IMR-90 (cell line): ENCODE data around the gene ADCY5. TPM values are rescaled to one million over a fixed set of nuclear protein-coding genes. Genes with fewer than 3 reads are reported as not detected.

ENCODE experiments used
- ATAC-seq: fragments of 200-7000 bp; cut with Tn5 transposase; 2 replicates; pipeline ENCODE4 v1.9.1; 2020; ENCODE audit warnings: low read depth, mild to moderate bottlenecking, moderate library complexity
- BruUV-seq: library from RNA; stranded (reverse); fragments of 400-500 nt; replicated peaks from 2 replicates; lab custom pipeline; 2021; lab: Mats Ljungman, UMichigan
- CTCF ChIA-PET: fragments of 300-600 bp; formaldehyde crosslinking; extraction: SDS; loops from one replicate; lab custom pipeline; 2021; ENCODE audit warnings: antibody characterized with exemption; lab: Yijun Ruan, JAX
- POLR2A ChIA-PET: fragments of 300-600 bp; sonication (Branson Sonifier 250); formaldehyde crosslinking; loops from one replicate; lab custom pipeline; 2022; ENCODE audit warnings: antibody characterized with exemption; ENCODE audit not compliant: unreplicated experiment; lab: Charles Lee
- DNase-seq: peaks from one replicate; pipeline ENCODE4 v3.0.0; 2013
- H2AFZ ChIP-seq: replicated peaks from 2 replicates; pipeline ENCODE3; 2013; ENCODE audit warnings: low read length, mild to moderate bottlenecking; ENCODE audit not compliant: poor library complexity
- H2AK5ac ChIP-seq: 2 replicates; pipeline ENCODE4 v1.6.1; 2013; ENCODE audit warnings: low read depth, low read length, inconsistent platforms
- H2AK9ac ChIP-seq: replicated peaks from 2 replicates; pipeline ENCODE3; 2013; ENCODE audit warnings: mild to moderate bottlenecking, low read depth, low read length, moderate library complexity; ENCODE audit not compliant: poor library complexity
- H2BK120ac ChIP-seq: 2 replicates; pipeline ENCODE4 v1.6.1; 2013; ENCODE audit warnings: low read depth, low read length, inconsistent platforms
- H2BK15ac ChIP-seq: 3 replicates; pipeline ENCODE4 v1.6.1; 2013; ENCODE audit warnings: low read depth, low read length, inconsistent platforms
- H2BK20ac ChIP-seq: 2 replicates; pipeline ENCODE4 v1.6.1; 2013; ENCODE audit warnings: low read depth, mild to moderate bottlenecking, inconsistent platforms, low read length, moderate library complexity
- H2BK5ac ChIP-seq: 2 replicates; pipeline ENCODE4 v1.6.1; 2013; ENCODE audit warnings: mild to moderate bottlenecking, low read depth, low read length, inconsistent platforms; ENCODE audit not compliant: poor library complexity, severe bottlenecking
- H3K14ac ChIP-seq: replicated peaks from 2 replicates; pipeline ENCODE4 v1.6.1; 2013; ENCODE audit warnings: low read depth, low read length, inconsistent platforms
- H3K18ac ChIP-seq: 2 replicates; pipeline ENCODE4 v1.6.1; 2013; ENCODE audit warnings: low read depth, low read length, control low read depth
- H3K23ac ChIP-seq: 2 replicates; pipeline ENCODE4 v1.6.1; 2013; ENCODE audit warnings: low read depth, low read length, inconsistent platforms
- H3K27ac ChIP-seq: 2 replicates; pipeline ENCODE4 v1.5.1; 2013; ENCODE audit warnings: mild to moderate bottlenecking, control low read depth, low read length; ENCODE audit not compliant: insufficient read depth
- H3K27me3 ChIP-seq: 2 replicates; pipeline ENCODE4 v1.6.1; 2013; ENCODE audit warnings: low read length; ENCODE audit not compliant: control insufficient read depth, insufficient read depth
- H3K36me3 ChIP-seq: 2 replicates; pipeline ENCODE4 v1.6.1; 2013; ENCODE audit warnings: low read length, mixed read lengths; ENCODE audit not compliant: control insufficient read depth, insufficient read depth
- H3K4ac ChIP-seq: 2 replicates; pipeline ENCODE4 v1.6.1; 2013; ENCODE audit warnings: low read depth, low read length, inconsistent platforms
- H3K4me1 ChIP-seq: 2 replicates; pipeline ENCODE4 v1.6.1; 2013; ENCODE audit warnings: low read length, mixed read lengths; ENCODE audit not compliant: control insufficient read depth, insufficient read depth
- H3K4me2 ChIP-seq: 2 replicates; pipeline ENCODE4 v1.6.1; 2013; ENCODE audit warnings: low read depth, mild to moderate bottlenecking, control low read depth, low read length, moderate library complexity
- H3K4me3 ChIP-seq: 2 replicates; pipeline ENCODE4 v1.5.1; 2013; ENCODE audit warnings: low read depth, mild to moderate bottlenecking, control low read depth, low read length, moderate library complexity; ENCODE audit not compliant: insufficient read depth
- H3K56ac ChIP-seq: 2 replicates; pipeline ENCODE4 v1.6.1; 2013; ENCODE audit warnings: low read length, inconsistent platforms; ENCODE audit not compliant: insufficient read depth; ENCODE audit errors: extremely low read depth
- H3K79me1 ChIP-seq, 2 experiments: 2 replicates each; pipeline ENCODE4 v1.6.1; 2013; ENCODE audit warnings: low read length in 2 of 2, inconsistent platforms in 1 of 2, low read depth in 1 of 2
- H3K9ac ChIP-seq: 2 replicates; pipeline ENCODE4 v1.6.1; 2013; ENCODE audit warnings: low read depth, low read length, control low read depth
- H3K9me1 ChIP-seq: 2 replicates; pipeline ENCODE4 v1.6.1; 2013; ENCODE audit warnings: low read length, inconsistent platforms; ENCODE audit not compliant: insufficient read depth
- H3K9me3 ChIP-seq: 2 replicates; pipeline ENCODE4 v1.6.1; 2013; ENCODE audit warnings: low read length; ENCODE audit not compliant: control insufficient read depth, insufficient read depth
- H4K20me1 ChIP-seq: 2 replicates; pipeline ENCODE4 v1.6.1; 2013; ENCODE audit warnings: low read length, inconsistent platforms; ENCODE audit not compliant: insufficient read depth
- H4K5ac ChIP-seq: 2 replicates; pipeline ENCODE4 v1.6.1; 2013; ENCODE audit warnings: mild to moderate bottlenecking, low read depth, low read length, control low read depth
- H4K8ac ChIP-seq, 2 experiments: 2 replicates each; pipeline ENCODE4 v1.6.1; 2013; ENCODE audit warnings: low read depth in 2 of 2, low read length in 2 of 2, control low read depth in 1 of 2, inconsistent platforms in 1 of 2
- H4K91ac ChIP-seq: 2 replicates; pipeline ENCODE4 v1.6.1; 2013; ENCODE audit warnings: low read depth, low read length, inconsistent platforms; ENCODE audit not compliant: insufficient read depth
- CHD1 ChIP-seq: IDR thresholded peaks from 2 replicates; pipeline ENCODE4 v1.6.1; 2012; ENCODE audit warnings: low read depth, low read length, improper control_type of control experiment
- FOS ChIP-seq: fragments of 150-350 bp; IDR thresholded peaks from 2 replicates; pipeline ENCODE4 v1.6.1; 2016; ENCODE audit warnings: low read depth, low read length
- MAZ ChIP-seq: IDR thresholded peaks from 2 replicates; pipeline ENCODE4 v1.6.1; 2012; ENCODE audit warnings: low read depth, mild to moderate bottlenecking, low read length, improper control_type of control experiment, moderate library complexity, borderline replicate concordance
- MXI1 ChIP-seq: IDR thresholded peaks from 2 replicates; pipeline ENCODE4 v1.6.1; 2012; ENCODE audit warnings: low read depth, mild to moderate bottlenecking, low read length, moderate library complexity, borderline replicate concordance
- NFE2L2 ChIP-seq: fragments of 150-350 bp; IDR thresholded peaks from 2 replicates; pipeline ENCODE4 v1.6.1; 2016; ENCODE audit warnings: low read depth, mild to moderate bottlenecking, low read length
- SMC3 ChIP-seq: fragments of 150-350 bp; IDR thresholded peaks from 2 replicates; pipeline ENCODE4 v1.6.1; 2016; ENCODE audit warnings: low read depth, mild to moderate bottlenecking, antibody characterized with exemption, low read length, moderate library complexity
- WGBS, 2 experiments: methylation state at CpG; one replicate each; pipeline versions ENCODE4 v1.1.5 to v1.1.7; 2013; ENCODE audit warnings: missing lambda C conversion rate in 2 of 2; ENCODE audit not compliant: insufficient read length in 1 of 2; ENCODE audit errors: extremely low coverage in 2 of 2; 5-methylcytosine and 5-hydroxymethylcytosine counted together
- dilution Hi-C: fragments of 300-500 bp; cut with HindIII; formaldehyde crosslinking; loops from one replicate; pipeline ENCODE4 v1.14.3; 2018; ENCODE audit warnings: low sequenced_read_pairs; ENCODE audit not compliant: unreplicated experiment
- in situ Hi-C: fragments of 300-500 bp; cut with MboI; formaldehyde crosslinking; loops from 3 replicates; pipeline ENCODE4 v1.14.3; 2019; ENCODE audit warnings: low sequenced_read_pairs, inconsistent platforms, mixed read lengths
- intact Hi-C: fragments of 100-400 bp; cut with micrococcal nuclease; formaldehyde crosslinking; loops from 2 replicates; pipeline ENCODE4 v1.10.0; 2022
- polyA plus RNA-seq, 3 experiments: library from polyadenylated mRNA; depleted of rRNA; stranded (reverse); fragments of >200 nt; gene quantifications; 2 replicates each; pipeline ENCODE4 v1.2.3, GENCODE V29; 2012; ENCODE audit warnings: low replicate concordance in 1 of 3
- total RNA-seq: library from RNA; depleted of rRNA; stranded (reverse); fragments of >200 nt; gene quantifications from 2 replicates; pipeline ENCODE4 v1.2.3, GENCODE V29; 2012

Gene ADCY5
- total and polyA plus RNA-seq, 2 of the 4 experiments (the other 2 are of a cell fraction) = 0.14 to 0.18 TPM

DNA sequence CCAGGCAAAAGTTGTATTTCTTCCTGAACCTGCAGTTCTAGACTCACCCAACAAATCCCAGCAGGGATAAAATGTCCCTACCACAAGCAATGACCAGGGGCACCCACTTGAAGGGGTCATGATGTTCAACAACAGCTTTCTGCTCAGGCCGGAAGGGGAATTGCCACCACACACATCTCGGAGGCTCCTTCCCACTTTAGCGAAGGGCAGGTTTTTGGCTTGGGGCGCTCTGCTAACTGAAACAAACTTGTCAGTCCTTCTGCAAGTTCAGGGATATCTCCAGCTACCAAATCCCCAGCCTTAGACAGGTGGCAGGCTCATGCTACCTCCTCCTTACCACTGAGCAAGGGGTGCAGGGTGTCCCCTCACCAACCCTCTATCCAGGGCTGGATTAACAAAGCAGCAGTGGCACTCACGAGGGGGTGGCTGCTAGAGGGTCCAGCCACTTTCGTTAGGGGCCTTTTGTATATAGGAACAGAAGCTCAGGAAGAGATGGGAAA, 2.2 kb downstream of the ADCY5 start:
- H3K79me1 ChIP-seq = no peaks in the 10 kb centered on the region
- H3K36me3 ChIP-seq = no peaks in the 10 kb centered on the region
- dilution Hi-C loops (no loop called here), intact Hi-C loops (no loop called here), in situ Hi-C loops (no loop called here)
- TF ChIP-seq MXI1 (no peak), CHD1 (no peak), SMC3 (no peak), MAZ (no peak), NFE2L2 (no peak), FOS (no peak)
- no CpG with 5 or more reads among the region's 6 CpGs for WGBS, 2 experiments
- no peak overlapping the region for H3K9ac ChIP-seq
- no peak overlapping the region for H2AFZ ChIP-seq
- H2BK15ac ChIP-seq = no peak overlapping the region
- H3K56ac ChIP-seq = no peak overlapping the region
- ATAC-seq (no peak), DNase-seq (no peak)
- peaks cover 85% of the 10 kb centered on the region for H3K27me3 ChIP-seq
- peaks cover 2% of the 10 kb centered on the region; the same call in 1 of the 2 replicates for H3K9me3 ChIP-seq
- no peak overlapping the region for H2AK9ac ChIP-seq
- H4K5ac ChIP-seq = no peak overlapping the region
- no peaks in the 10 kb centered on the region for H3K4me1 ChIP-seq
- H2BK20ac ChIP-seq = no peak overlapping the region
- H4K20me1 ChIP-seq = no peaks in the 10 kb centered on the region
- H3K18ac ChIP-seq = no peak overlapping the region
- H3K23ac ChIP-seq = no peak overlapping the region
- POLR2A ChIA-PET = interaction anchor here (0.7 kb wide), 1 partner anchor 14 kb away, joined by 3 read pairs; no protein-coding TSS in a partner anchor
- H3K14ac ChIP-seq = no peak overlapping the region
- H3K4me2 ChIP-seq = no peak overlapping the region
- no peak overlapping the region for H4K91ac ChIP-seq
- no peak overlapping the region for H2AK5ac ChIP-seq
- CTCF ChIA-PET = no interaction called here
- no peak overlapping the region for H3K4me3 ChIP-seq
- H3K4ac ChIP-seq = no peak overlapping the region
- BruUV-seq = no TSS peak
- H4K8ac ChIP-seq = no peak overlapping the region
- no peaks in the 10 kb centered on the region for H3K9me1 ChIP-seq
- no peak overlapping the region for H2BK5ac ChIP-seq
- H2BK120ac ChIP-seq = no peak overlapping the region
- H3K27ac ChIP-seq = no peak overlapping the region
